Measurements from ENCODE around the gene BPIFB2. TPM values are rescaled to one million over a fixed set of nuclear protein-coding genes. Genes with fewer than 3 reads are reported as not detected.
"Not testable (repeated sequence)": the region's sequence is repeated elsewhere in the genome, so short reads cannot be mapped to it uniquely, and the experiment has no call there.

The BPIFB2 gene
- total and polyA plus RNA-seq, 10 of the 15 experiments (the other 5 are each of a cell fraction or from before 2014, with no cell fraction given): not detected

GRCh38 chr20:32974204-32975064, 33.1 kb upstream of the BPIFB2 start:
- POLR2A ChIA-PET; RAD21 ChIA-PET (ENCODE audit: unreplicated experiment); BruUV-seq (replicated peaks); H3K4me3 ChIP-seq; H3K9me3 ChIP-seq (replicated peaks; ENCODE audit: control insufficient read depth, insufficient read depth, low read length); H4K20me1 ChIP-seq (ENCODE audit: control insufficient read depth, insufficient read depth); ATAC-seq; H3K9ac ChIP-seq (ENCODE audit: control insufficient read depth, insufficient read depth, low read length); H3K27ac ChIP-seq (ENCODE audit: control insufficient read depth, insufficient read depth); DNase-seq (ENCODE audit: low read depth, low spot score); intact Hi-C loops (cut with micrococcal nuclease; ENCODE audit: unreplicated experiment); H3K36me3 ChIP-seq (ENCODE audit: control insufficient read depth in 2 of 2, insufficient read depth in 2 of 2, low read length in 1 of 2); H3K27me3 ChIP-seq (replicated peaks in 1 of 2; ENCODE audit: control insufficient read depth in 2 of 2, insufficient read depth in 2 of 2, low read length in 1 of 2); H2AFZ ChIP-seq (ENCODE audit: control insufficient read depth, low read depth, low read length); H3K4me2 ChIP-seq (ENCODE audit: control insufficient read depth, insufficient read depth); SMC1A ChIA-PET (ENCODE audit: uncharacterized antibody, unreplicated experiment); H3K79me2 ChIP-seq (ENCODE audit: control insufficient read depth, insufficient read depth, low read length); in situ Hi-C loops (cut with MboI); FAIRE-seq: not testable (repeated sequence)
- peaks cover 28% of the 10 kb centered on the region for H3K4me1 ChIP-seq (ENCODE audit: control insufficient read depth, insufficient read depth, low read length)
- WGBS (ENCODE audit: insufficient coverage, insufficient replicate concordance, low lambda C conversion rate, missing lambda C conversion rate): 94% methylated on average over 9 of the region's 9 CpGs
- CTCF ChIA-PET: interaction anchor here (1.0 kb wide), 1 partner anchor 185 kb away, joined by 3 read pairs; no protein-coding TSS in a partner anchor

- H3K4me1 ChIP-seq (ENCODE audit: control insufficient read depth, insufficient read depth, low read length): peaks cover 28% of the 10 kb centered on the region
- CTCF ChIA-PET: not testable (repeated sequence)
These were observed 32.4 kb upstream of the BPIFB2 start for GRCh38 chr20:32975121-32975520.

More at GRCh38 chr20:32975121-32975520, 32.4 kb upstream of the BPIFB2 start:
- RAD21 ChIA-PET (ENCODE audit: unreplicated experiment); H3K9ac ChIP-seq (ENCODE audit: control insufficient read depth, insufficient read depth, low read length); H3K27me3 ChIP-seq (replicated peaks in 1 of 2; ENCODE audit: control insufficient read depth in 2 of 2, insufficient read depth in 2 of 2, low read length in 1 of 2); ATAC-seq; FAIRE-seq; POLR2A ChIA-PET; H3K36me3 ChIP-seq (ENCODE audit: control insufficient read depth in 2 of 2, insufficient read depth in 2 of 2, low read length in 1 of 2); H3K4me3 ChIP-seq; H2AFZ ChIP-seq (ENCODE audit: control insufficient read depth, low read depth, low read length); SMC1A ChIA-PET (ENCODE audit: uncharacterized antibody, unreplicated experiment); H3K79me2 ChIP-seq (ENCODE audit: control insufficient read depth, insufficient read depth, low read length); H3K27ac ChIP-seq (ENCODE audit: control insufficient read depth, insufficient read depth); H4K20me1 ChIP-seq (ENCODE audit: control insufficient read depth, insufficient read depth); intact Hi-C loops (cut with micrococcal nuclease; ENCODE audit: unreplicated experiment); in situ Hi-C loops (cut with MboI); DNase-seq (ENCODE audit: low read depth, low spot score); H3K9me3 ChIP-seq (replicated peaks; ENCODE audit: control insufficient read depth, insufficient read depth, low read length); BruUV-seq (replicated peaks); H3K4me2 ChIP-seq (ENCODE audit: control insufficient read depth, insufficient read depth): not testable (repeated sequence)
- WGBS (ENCODE audit: insufficient coverage, insufficient replicate concordance, low lambda C conversion rate, missing lambda C conversion rate): 96% methylated on average over 4 of the region's 4 CpGs

Measured in GM12878 (cell line).